Activated CD4-positive, alpha-beta T cell treated with anti-CD3 and anti-CD28 coated beads for 36 hours (primary cell): ENCODE measurements around the gene KRTAP5-4. TPM values are rescaled to one million over a fixed set of nuclear protein-coding genes. Genes with fewer than 3 reads are reported as not detected.

Experiments
- total RNA-seq, 2 experiments: library from RNA; stranded (reverse); gene quantifications; one replicate each; pipeline ENCODE4 v1.2.3, GENCODE V29; 2021

KRTAP5-4 gene
- total RNA-seq, 2 experiments from 2014 or later = not detected

Other genes with a start within 250 kb of the KRTAP5-4 start
- 1 to 10 TPM in 1 of 2 experiments, under 1 TPM in 1; 0.96 to 1.2 TPM for gene BRSK2, start 232.2 kb downstream of the KRTAP5-4 start, total RNA-seq
- gene MOB2, start 135.4 kb downstream of the KRTAP5-4 start, total RNA-seq = 10 to 100 TPM; 15.3 TPM
- 1 to 10 TPM; 1.3 to 2.8 TPM for gene DUSP8, start 49.9 kb downstream of the KRTAP5-4 start, total RNA-seq
- gene KRTAP5-1, start 36.9 kb downstream of the KRTAP5-4 start, total RNA-seq = not detected
- gene KRTAP5-2, start 23.8 kb downstream of the KRTAP5-4 start, total RNA-seq = not detected
- not detected for gene KRTAP5-3, start 13.7 kb downstream of the KRTAP5-4 start, total RNA-seq
- not detected for gene KRTAP5-5, start 7.6 kb upstream of the KRTAP5-4 start, total RNA-seq
- not detected for gene KRTAP5-6, start 75.1 kb upstream of the KRTAP5-4 start, total RNA-seq
- under 1 TPM in 1 of 2 experiments, not detected in 1; 0.21 TPM for gene IFITM10, start 128.5 kb upstream of the KRTAP5-4 start, total RNA-seq
- 10 to 100 TPM; 38.8 to 41.5 TPM for gene CTSD, start 141.8 kb upstream of the KRTAP5-4 start, total RNA-seq
- not detected for gene SYT8, start 212.9 kb upstream of the KRTAP5-4 start, total RNA-seq
- gene TNNI2, start 216.8 kb upstream of the KRTAP5-4 start, total RNA-seq = not detected
- gene LSP1, start 230.9 kb upstream of the KRTAP5-4 start, total RNA-seq = 100 to 1,000 TPM; 193 to 227 TPM